ENCODE data around the gene ACOX2. TPM values are rescaled to one million over a fixed set of nuclear protein-coding genes. Genes with fewer than 3 reads are reported as not detected.
A peak's percentile ranks its signal among the peaks of the same experiment; 100 is the strongest.

ACOX2 gene
- total and polyA plus RNA-seq, 2 of the 13 experiments (the other 11 are each of a cell fraction or from before 2014, with no cell fraction given) = 42.6 to 98.5 TPM

GRCh38 chr3:58577269-58577821, 40.4 kb upstream of the ACOX2 start, which contains the start of gene FAM107A:
FAM107A (minus strand) TSS chr3:58577391; CDS start chr3:58569860, 7,531 bp downstream.
- POLR2A ChIA-PET = no interaction called here
- BruUV-seq (replicated peaks) = no TSS peak
- H4K20me1 ChIP-seq (ENCODE audit: insufficient read depth, low read length) = no peaks in the 10 kb centered on the region
- WGBS (ENCODE audit: low lambda C conversion rate) = 53% methylated on average over 12 of the region's 12 CpGs
- H3K79me2 ChIP-seq (ENCODE audit: insufficient read depth, low read length) = no peaks in the 10 kb centered on the region
- in situ Hi-C loops (cut with HindIII; ENCODE audit: extremely low pct_ligation_motif_present, low pct_unique_long_range_greater_than_20kb) (no loop called here), intact Hi-C loops (cut with micrococcal nuclease; ENCODE audit: unreplicated experiment) (no loop called here)
- H3K4me1 ChIP-seq (ENCODE audit: insufficient read depth, low read length) = peaks cover 13% of the 10 kb centered on the region
- no peak for TF ChIP-seq POLR2A (IDR thresholded peaks at IDR 0.05; ENCODE audit: insufficient read depth in 1 of 2, low read depth in 2 of 2, low read length in 2 of 2)
- TF ChIP-seq ZNF274 (CRISPR knock-in tag; IDR thresholded peaks at IDR 0.05) = no peak
- no peak for TF ChIP-seq PTBP1 (IDR thresholded peaks at IDR 0.05; ENCODE audit: low read depth, low read length, poor library complexity, severe bottlenecking)
- TF ChIP-seq U2AF2 (IDR thresholded peaks at IDR 0.05; ENCODE audit: low read depth, low read length) = no peak
- TF ChIP-seq KLF9 (CRISPR knock-in tag; IDR thresholded peaks at IDR 0.05; ENCODE audit: low read depth) = no peak
- no peak for TF ChIP-seq IRX3 (CRISPR knock-in tag; IDR thresholded peaks at IDR 0.05; ENCODE audit: borderline replicate concordance, low read depth)
- TF ChIP-seq ZNF430 (CRISPR knock-in tag; IDR thresholded peaks at IDR 0.05) = no peak
- no peak for TF ChIP-seq ZNF124 (CRISPR knock-in tag; IDR thresholded peaks at IDR 0.05)
- TF ChIP-seq ZNF17 (CRISPR knock-in tag; IDR thresholded peaks at IDR 0.05) = no peak
- no peak for TF ChIP-seq HHEX (CRISPR knock-in tag; IDR thresholded peaks at IDR 0.05)
- no peak for TF ChIP-seq ZNF512 (CRISPR knock-in tag; IDR thresholded peaks at IDR 0.05)
- no peak for TF ChIP-seq MZF1 (CRISPR knock-in tag; IDR thresholded peaks at IDR 0.05; ENCODE audit: borderline replicate concordance)
- TF ChIP-seq ZNF143 (CRISPR knock-in tag; IDR thresholded peaks at IDR 0.05) = no peak
- H3K9ac ChIP-seq (ENCODE audit: insufficient read depth, low read depth, low read length) = no peak within 1 kb of the TSS
- peak; percentile 45; the same call in 2 of the 3 replicates for ATAC-seq
- H3K36me3 ChIP-seq (replicated peaks in 1 of 2; ENCODE audit: control insufficient read depth in 1 of 2, insufficient read depth in 2 of 2, low read length in 2 of 2) = no peaks in the 10 kb centered on the region
- H3K27me3 ChIP-seq (ENCODE audit: control insufficient read depth in 1 of 2, insufficient read depth in 2 of 2, low read length in 2 of 2) = 0 out of 5 replicates have a peak, but pooled peaks cover 0 to 1% of the 10 kb centered on the region in 2 experiments
- FAIRE-seq = no peak
- H3K9me3 ChIP-seq (ENCODE audit: low read length) = no peaks in the 10 kb centered on the region
- H3K27ac ChIP-seq (ENCODE audit: extremely low read length, insufficient read depth, low read length) = no peak within 1 kb of the TSS
- no peak within 1 kb of the TSS for H3K4me3 ChIP-seq (replicated peaks in 1 of 3; ENCODE audit: insufficient read depth in 1 of 3, low read depth in 2 of 3, low read length in 3 of 3)
- CTCF ChIA-PET (ENCODE audit: low intra/inter-chr PET ratio, low total read pairs) = no interaction called here
- no peak within 1 kb of the TSS for H2AFZ ChIP-seq (ENCODE audit: low read length)
- DNase-seq (ENCODE audit: low spot score) = no peak
- H3K4me2 ChIP-seq (ENCODE audit: low read depth, low read length) = no peak within 1 kb of the TSS
